DMS 273 (cell line): Measurements from ENCODE around the gene CELSR3.

Experiments
- DNase-seq: peaks from one replicate; lab custom pipeline; 2025; ENCODE audit not compliant: unreplicated experiment; lab: John Stamatoyannopoulos, UW

The CELSR3 gene

GRCh38 chr3:48662753-48663488 lies at the start of gene CELSR3:
Gene CELSR3, minus strand, starts transcription at chr3:48662886. Its CDS starts 252 bp downstream, at chr3:48662634.
- peak; percentile 91 for DNase-seq

DNA sequence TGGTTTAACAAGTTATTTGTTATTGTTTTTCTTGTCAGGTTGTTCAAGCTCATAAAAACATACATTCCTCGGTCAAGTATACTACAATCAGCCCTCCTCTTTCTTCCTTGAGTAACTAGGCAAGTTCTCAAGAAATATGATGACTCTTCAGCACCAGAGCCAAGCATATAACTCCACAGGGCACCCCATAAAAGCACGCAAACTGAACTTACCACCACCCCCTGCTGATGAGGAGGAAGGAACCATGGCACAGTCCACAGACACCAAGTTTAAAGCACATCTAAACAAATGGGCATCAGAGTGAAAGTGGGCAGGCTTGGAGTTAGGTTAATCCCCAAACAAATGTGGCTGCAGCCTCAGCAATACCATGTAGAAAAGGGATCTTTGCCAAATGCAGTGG lies 49.0 kb upstream of the CELSR3 start:
- no peak for DNase-seq

GRCh38 chr3:48709051-48709461 lies 46.4 kb upstream of the CELSR3 start:
- DNase-seq: no peak

- no peak for DNase-seq
These were observed 45.8 kb upstream of the CELSR3 start for GRCh38 chr3:48708481-48708889.

DNA sequence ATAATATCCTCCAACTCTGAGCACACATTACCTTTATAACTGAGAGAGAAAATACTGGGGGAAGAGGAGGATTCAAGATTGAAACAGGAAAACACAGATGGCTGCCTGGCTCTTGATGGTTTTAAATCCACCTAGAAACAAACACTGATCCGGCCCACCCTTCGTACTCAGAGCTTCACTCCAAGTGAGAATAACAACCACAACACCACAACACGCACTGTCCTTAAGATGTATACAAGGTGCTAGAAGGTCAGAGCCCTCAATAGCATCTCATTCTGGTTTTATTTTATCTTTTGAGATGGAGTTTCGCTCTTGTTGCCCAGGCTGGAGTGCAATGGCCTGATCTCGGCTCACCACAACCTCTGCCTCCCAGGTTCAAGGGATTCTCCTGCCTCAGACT lies 44.5 kb upstream of the CELSR3 start:
- DNase-seq: no peak

- no peak for DNase-seq
These were observed 39.7 kb upstream of the CELSR3 start for GRCh38 chr3:48702320-48702920.

DNA sequence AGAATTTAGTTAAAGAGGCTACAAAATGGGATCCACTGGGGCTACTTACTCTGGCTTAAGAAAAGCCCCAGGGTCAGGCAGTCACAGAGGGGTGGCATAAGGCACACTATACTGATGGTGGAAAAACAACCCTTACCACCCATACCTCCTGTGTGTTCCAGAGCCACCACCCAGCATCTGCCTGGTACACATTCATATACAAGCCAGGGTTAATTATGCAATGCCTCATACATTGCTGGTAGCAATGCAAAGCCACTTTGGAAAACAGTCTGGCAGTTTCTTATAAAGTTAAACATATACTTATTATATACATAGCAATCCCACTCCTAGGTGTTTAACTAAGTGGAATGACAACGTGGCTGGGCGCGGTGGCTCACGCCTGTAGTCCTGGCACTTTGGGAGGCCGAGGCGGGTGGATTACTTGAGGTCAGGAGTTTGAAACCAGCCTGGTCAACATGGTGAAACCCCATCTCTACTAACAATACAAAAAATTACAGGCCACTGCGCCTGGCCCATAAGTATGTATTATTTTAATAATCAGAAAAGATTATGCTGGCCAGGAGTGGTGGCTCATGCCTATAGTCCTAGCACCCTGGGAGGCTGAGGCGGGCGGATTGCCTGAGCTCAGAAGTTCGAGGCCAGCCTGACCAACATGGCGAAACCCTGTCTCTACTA lies 38.2 kb upstream of the CELSR3 start:
- DNase-seq: no peak

GRCh38 chr3:48698891-48699290 lies 36.2 kb upstream of the CELSR3 start:
- no peak for DNase-seq

GRCh38 chr3:48697952-48698351 lies 35.3 kb upstream of the CELSR3 start:
- DNase-seq: no peak

GRCh38 chr3:48696601-48697000 lies 33.9 kb upstream of the CELSR3 start:
- DNase-seq: no peak

GRCh38 chr3:48696156-48696555 lies 33.5 kb upstream of the CELSR3 start:
- no peak for DNase-seq

- DNase-seq: peak; percentile 22
These were observed 32.7 kb upstream of the CELSR3 start for GRCh38 chr3:48695393-48695753.

- DNase-seq: peak; percentile 39
These were observed 32.1 kb upstream of the CELSR3 start for GRCh38 chr3:48694610-48695392.

DNA sequence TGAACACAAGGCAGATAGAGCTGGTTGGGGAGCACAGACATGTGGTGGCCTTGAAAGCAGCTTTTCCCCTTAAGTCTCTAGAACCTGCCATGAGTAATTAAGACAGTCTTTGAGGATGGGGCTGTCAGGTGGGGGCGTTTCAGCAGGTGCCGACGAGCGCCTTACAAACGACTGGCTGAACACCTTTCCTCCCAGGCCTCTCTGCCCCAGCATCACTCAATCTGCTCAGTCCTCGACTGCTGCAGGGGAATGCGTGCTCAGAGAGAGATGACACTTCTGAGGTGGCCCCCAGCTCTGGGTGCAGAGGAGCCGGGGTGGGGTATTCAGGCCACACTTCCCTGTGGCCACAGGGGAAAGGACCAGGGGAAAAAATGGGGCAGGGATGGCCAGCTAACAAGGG lies 31.1 kb upstream of the CELSR3 start:
- DNase-seq: no peak

GRCh38 chr3:48692551-48692950 lies 29.9 kb upstream of the CELSR3 start:
- DNase-seq: no peak

DNA sequence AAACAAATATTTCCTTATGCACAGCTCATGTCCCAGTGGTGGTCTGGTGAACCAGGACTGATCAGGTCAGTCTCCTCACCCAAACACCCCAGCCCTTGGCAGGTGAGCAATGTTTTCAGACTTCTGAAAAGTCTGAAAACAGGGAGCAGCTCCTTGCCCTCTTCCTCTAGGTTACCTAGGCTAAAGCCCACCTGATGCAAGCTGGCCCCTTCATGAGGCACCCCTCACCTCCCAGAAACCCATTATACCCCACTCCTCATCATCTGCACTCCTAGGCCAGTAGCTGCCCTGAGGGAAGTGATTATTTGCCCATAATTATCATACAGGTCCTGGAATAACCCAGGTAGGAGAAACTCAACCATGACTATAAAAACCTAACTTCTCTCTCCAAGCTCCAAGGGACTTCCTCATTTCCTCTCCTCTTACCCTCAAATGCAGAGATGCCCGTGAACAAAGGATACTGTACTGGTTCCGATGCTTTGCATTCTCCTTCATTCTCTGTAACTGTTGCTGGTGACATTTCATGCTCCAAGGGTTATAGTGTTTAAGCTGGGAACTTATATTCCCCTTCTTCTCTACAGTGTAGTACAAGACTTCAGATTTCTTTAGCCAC lies 28.3 kb upstream of the CELSR3 start:
- no peak for DNase-seq

DNA sequence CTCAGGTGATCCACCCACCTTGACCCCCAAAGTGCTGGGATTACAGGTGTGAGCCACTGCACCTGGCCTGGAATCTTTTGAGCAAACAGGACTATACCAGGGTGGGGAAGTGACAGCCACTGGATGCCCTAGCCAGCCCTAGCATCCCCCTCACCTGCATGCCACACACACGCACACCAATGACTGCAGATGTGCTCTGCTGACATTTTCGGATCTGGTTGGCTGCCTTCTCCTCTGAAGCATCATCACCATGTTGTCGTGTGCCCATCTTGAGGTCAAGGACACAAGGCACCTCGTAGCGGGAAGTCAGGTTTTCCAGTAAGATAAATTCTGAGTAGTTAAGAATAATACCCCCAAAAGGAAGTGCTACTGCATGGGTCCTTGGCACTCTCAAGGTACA lies 26.7 kb upstream of the CELSR3 start:
- DNase-seq: no peak

- DNase-seq: no peak
These were observed 26.0 kb upstream of the CELSR3 start for GRCh38 chr3:48688737-48689075.

- peak; percentile 31 for DNase-seq
These were observed 25.5 kb upstream of the CELSR3 start for GRCh38 chr3:48688032-48688736.

DNA sequence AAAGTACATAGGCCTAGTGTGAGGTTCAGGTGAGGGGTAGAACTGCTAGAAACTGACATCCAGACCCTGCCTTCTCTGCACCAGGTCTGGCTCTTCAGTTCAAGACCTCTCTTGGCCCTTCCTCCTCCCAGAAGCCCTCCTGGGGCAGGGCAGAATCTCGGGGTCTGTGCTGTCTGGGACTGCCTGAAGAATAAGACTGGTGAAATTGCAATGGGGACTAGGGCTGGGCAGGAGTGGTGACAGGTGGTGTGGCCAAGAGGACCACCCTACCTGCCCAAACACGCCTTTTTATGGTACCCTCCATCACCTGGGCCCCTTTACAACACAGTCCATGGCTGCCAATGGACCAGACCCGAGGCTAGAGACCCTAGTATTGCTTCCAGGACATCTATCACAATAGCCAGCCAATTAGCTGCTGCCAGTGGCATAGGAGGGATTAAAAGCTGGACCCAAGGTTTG lies 24.6 kb upstream of the CELSR3 start:
- DNase-seq: no peak
